ENCODE data around the gene TTC19. TPM values are rescaled to one million over a fixed set of nuclear protein-coding genes. Genes with fewer than 3 reads are reported as not detected.

Gene TTC19
- total and polyA plus RNA-seq, 2 of the 8 experiments (the other 6 are each of a cell fraction or from before 2014, with no cell fraction given), result 11.8 to 55.0 TPM

DNA sequence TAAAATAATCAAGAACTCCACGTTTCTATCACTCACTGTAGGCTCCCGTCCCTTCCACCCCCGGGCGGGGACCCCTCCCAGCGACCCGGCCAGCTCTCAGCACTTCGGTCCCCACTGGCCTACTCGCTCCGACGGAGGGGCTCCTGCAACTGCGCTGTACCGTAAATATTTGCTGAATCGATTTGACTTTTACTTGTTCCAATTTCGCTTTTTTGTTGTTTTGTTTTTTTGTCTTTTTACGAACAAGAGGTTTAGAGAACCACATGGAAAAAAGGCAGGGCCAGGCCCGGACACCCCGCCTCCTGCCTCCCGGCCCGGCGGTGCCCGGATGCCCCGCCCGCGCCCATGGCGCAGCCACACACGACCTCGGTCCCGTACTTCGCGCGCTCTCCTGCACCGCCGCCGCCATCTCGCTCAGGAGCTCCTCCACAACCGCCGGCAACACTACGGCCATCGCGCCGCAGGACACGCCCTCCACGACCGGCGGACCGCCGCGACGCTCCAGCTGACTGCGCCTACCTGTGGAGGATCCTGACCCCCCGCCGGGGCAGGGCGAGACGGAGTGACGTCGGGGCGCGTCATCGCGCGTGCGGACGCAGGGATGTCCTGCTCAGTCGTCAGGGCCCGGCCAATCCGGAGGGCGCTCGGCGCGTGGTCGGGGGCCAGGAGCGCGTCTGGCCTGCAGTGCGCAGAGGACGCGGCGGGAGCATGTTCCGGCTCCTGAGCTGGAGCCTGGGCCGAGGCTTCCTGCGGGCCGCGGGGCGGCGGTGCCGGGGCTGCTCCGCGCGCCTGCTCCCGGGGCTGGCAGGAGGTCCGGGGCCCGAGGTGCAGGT is at the start of gene TTC19, which contains the start of gene ZSWIM7 (continued):
- TF ChIP-seq RAD21 (IDR thresholded peaks at IDR 0.05 in 1 of 2, conservative IDR thresholded peaks at IDR 0.05 in 1 of 2; ENCODE audit: low read depth in 2 of 2, low read length in 2 of 2) (0 out of 4 replicates have a peak, but pooled peaks of 1 of the 2 experiments have one; percentile 0), POLR2AphosphoS5 (IDR thresholded peaks at IDR 0.05; ENCODE audit: low read depth, low read length) (peak; percentile 96), TAF1 (IDR thresholded peaks at IDR 0.05; ENCODE audit: low read depth, low read length) (peak; percentile 99), SIX5 (IDR thresholded peaks at IDR 0.05; ENCODE audit: low read depth, low read length) (no peak), EGR1 (IDR thresholded peaks at IDR 0.05; ENCODE audit: borderline replicate concordance, low read depth, low read length) (no peak), POLR2A (IDR thresholded peaks at IDR 0.05; ENCODE audit: control extremely low read depth in 1 of 2, low read depth in 2 of 2, low read length in 2 of 2) (peak; percentile 95 to 96), SAP30 (IDR thresholded peaks at IDR 0.05; ENCODE audit: insufficient read depth, insufficient replicate concordance, low read length) (no peak), HDAC2 (IDR thresholded peaks at IDR 0.05; ENCODE audit: borderline replicate concordance in 1 of 2, low read depth in 2 of 2, low read length in 2 of 2) (peak in 1 of 2 experiments; percentile 4; a peak in 1 of 4 replicates), CTBP2 (IDR thresholded peaks at IDR 0.05; ENCODE audit: borderline replicate concordance, insufficient read depth, insufficient read length, low read length) (peak; percentile 37), PHF8 (conservative IDR thresholded peaks at IDR 0.05; ENCODE audit: low read depth, low read length) (peak; percentile 79), TCF12 (IDR thresholded peaks at IDR 0.05; ENCODE audit: low read depth, low read length) (no peak), SRF (IDR thresholded peaks at IDR 0.05; ENCODE audit: low read depth, low read length) (no peak), SP1 (IDR thresholded peaks at IDR 0.05; ENCODE audit: low read depth, low read length) (0 out of 2 replicates have a peak, but pooled peaks have one; percentile 7), JUND (IDR thresholded peaks at IDR 0.05; ENCODE audit: low read length) (peak; percentile 23; the same call in 1 of the 2 replicates), TAF7 (optimal IDR thresholded peaks at IDR 0.05; ENCODE audit: borderline replicate concordance, low read depth, low read length) (peak; percentile 97), CBX5 (IDR thresholded peaks at IDR 0.05; ENCODE audit: low read depth, low read length) (no peak), SUZ12 (IDR thresholded peaks at IDR 0.05; ENCODE audit: low read length) (no peak), TBP (IDR thresholded peaks at IDR 0.05; ENCODE audit: low read depth, low read length) (peak; percentile 93), BCL11A (IDR thresholded peaks at IDR 0.05; ENCODE audit: low read depth in 2 of 2, low read length in 2 of 2) (no peak)
- TF ChIP-seq, protein P1, sequence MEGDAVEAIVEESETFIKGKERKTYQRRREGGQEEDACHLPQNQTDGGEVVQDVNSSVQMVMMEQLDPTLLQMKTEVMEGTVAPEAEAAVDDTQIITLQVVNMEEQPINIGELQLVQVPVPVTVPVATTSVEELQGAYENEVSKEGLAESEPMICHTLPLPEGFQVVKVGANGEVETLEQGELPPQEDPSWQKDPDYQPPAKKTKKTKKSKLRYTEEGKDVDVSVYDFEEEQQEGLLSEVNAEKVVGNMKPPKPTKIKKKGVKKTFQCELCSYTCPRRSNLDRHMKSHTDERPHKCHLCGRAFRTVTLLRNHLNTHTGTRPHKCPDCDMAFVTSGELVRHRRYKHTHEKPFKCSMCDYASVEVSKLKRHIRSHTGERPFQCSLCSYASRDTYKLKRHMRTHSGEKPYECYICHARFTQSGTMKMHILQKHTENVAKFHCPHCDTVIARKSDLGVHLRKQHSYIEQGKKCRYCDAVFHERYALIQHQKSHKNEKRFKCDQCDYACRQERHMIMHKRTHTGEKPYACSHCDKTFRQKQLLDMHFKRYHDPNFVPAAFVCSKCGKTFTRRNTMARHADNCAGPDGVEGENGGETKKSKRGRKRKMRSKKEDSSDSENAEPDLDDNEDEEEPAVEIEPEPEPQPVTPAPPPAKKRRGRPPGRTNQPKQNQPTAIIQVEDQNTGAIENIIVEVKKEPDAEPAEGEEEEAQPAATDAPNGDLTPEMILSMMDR (IDR thresholded peaks at IDR 0.05; ENCODE audit: control extremely low read depth in 1 of 3, insufficient read depth in 1 of 3, low read depth in 1 of 3, low read length in 3 of 3), result no peak

Measured in H1 (cell line).